Fibroblast of skin of right quadriceps (primary cell): ENCODE data around the gene ULK3.
A peak's percentile ranks its signal among the peaks of the same experiment; 100 is the strongest.

ENCODE experiments used
- DNase-seq: peaks from one replicate; pipeline ENCODE4 v3.0.0-alpha.2; 2013

Gene ULK3

DNA sequence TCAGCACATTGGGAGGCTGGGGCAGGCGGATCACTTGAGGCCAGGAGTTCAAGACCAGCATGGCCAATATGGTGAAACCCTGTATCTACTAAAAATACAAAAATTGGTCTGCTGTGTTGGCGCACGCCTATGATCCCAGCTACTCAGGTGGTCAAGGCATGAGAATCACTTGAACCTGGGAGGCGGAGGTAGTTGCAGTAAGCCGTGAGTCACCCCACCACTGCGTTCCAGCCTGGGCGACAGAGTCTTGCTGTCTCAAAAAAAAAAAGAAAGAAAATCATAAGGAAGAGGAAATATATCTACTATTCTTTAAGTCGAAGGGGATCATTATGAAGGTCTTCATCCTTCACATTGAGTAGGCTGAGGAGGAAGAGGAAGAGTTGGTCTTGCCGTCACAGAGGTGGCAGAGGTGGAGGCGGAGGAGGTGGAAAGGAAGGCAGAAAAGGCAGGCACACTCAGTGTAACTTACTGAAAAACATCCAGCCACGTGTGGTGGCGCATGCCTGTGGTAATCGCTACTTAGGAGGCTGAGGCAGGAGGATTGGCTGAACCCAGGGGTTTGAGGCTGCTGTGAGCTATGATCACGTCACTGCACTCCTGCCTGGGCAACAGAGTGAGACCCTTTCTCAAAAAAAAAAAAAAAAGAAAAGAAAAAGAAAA lies 46.9 kb downstream of the ULK3 start:
- no peak for DNase-seq

DNA sequence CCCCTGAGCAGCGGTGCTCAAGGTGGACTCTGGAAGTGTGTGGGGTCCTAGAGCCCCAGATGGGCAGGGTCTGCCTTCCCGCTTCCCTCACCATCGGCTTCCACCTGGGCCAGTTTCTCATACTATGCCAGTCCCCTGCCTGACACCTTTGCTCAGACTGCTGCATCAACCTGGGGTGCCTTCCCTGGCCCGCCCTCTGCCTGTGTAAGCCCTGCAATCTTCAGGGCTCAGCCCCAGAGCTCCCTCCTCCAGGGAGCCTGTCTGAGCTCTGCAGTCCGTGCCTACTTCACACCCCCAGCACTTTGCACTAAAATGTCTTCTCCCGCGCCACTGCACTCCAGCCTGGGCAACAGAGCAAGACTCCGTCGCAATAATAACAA lies 48.0 kb downstream of the ULK3 start:
- no peak for DNase-seq

DNA sequence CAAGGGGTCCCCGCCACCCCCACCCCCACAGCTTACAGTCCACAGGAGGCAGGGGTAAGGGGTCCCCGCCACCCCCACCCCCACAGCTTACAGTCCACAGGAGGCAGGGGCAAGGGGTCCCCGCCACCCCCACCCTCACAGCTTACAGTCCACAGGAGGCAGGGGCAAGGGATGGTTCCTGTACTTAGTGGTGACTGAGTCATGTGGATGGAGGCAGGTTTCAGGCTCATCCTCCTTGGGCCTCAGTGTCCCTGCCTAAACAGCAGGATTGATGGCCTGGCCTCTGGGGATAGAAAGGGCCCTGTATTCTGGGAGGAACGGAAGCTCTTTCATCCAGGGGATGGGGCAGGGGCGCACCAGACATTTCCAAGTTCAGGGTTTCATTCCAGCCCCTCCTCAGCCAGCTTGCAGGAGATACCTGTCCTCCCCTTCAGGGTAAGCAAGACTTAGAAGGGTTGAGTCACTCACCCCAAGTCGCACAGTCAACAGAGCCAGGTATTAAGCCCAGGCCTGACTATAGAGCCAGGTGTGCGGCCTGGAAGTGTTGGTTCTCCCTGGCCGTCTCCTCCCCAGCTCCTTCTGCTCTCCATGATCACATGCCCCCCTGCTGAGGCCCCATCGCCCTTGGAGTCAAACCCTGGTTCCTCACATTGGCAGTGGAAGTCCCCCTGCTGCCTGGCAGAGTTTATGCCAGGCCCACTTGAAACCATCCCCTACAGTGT lies 48.5 kb downstream of the ULK3 start:
- DNase-seq = no peak

DNA sequence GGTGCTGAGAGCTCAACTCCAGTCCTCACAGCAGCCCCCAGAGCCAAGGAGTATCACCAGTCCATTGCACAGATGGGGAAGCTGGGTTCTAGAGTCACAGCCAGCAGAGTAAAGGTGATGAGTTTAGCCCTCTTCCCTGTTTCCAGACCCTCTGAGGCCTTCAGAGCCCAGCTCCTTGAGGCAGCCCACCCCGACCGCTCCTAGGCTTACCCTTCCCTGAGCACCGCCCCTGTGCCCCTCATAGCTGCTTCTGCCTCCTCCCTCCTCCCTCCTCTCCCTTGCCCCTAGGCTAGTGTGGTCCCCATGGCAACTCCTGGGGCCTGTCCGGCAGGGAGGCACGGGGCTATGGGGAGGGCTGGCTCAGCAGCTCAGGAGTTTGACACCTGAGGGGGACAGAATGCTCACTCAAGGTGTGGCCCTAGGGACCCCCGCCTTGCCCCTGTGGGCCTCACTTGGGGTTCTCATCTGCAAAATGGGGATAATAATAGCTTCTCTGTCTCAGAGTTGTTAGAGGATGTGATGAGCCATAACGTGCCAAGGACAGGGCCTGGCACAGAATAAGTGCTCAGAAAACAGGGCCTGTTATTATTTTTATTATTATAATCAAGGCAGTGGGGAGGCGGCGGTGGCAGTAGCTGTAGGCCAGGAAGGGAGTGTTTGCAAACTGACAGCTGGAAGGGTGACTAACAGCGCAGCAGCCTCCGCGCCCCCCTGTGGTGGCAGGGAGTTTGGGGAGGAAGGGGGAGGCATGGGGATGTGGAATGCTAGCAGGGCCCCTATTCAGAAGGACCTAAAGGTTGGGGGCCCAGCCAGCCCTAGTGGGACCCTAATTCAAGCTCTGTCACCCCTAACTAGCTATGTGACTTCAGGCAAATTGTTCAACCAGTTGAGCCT lies 49.6 kb downstream of the ULK3 start:
- DNase-seq = no peak

DNA sequence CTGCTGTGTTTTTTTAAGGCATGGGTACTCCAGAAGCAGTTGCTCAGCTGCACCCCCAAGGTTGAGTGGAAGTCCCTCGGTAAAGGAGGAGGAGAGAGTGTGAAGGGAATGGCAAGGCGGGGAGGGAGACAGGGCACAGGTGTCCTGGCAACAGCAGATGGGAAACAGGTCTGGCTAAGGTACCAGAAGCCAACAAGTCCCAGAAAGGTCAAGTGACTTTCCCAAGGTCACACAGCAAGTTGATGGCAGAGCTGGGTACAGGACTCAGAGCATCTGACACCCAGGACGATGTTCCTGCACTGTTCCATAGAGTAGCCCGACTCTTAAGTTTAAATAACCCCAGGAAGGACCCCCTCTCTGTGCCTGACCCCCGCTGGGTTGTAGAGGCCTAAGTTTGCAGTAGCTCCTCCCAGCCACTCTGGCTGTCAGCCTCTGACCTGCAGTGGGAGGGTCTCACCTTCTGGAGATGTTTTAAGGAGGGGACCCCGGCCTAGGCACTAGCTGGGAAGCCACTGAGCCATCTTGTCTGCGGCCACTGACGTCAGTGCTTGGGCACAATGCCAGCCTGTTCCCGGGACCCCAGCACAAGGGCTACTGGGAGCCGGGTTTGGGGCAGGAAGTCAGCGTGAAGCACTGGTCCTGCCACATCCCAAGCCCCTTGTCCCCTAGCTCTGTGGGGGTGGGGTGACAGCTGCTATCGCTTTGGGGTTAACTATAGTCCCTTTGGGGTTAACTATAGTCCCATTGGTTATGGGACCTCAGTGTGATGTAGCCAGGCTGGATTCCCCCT lies 50.5 kb downstream of the ULK3 start:
- DNase-seq = no peak

DNA sequence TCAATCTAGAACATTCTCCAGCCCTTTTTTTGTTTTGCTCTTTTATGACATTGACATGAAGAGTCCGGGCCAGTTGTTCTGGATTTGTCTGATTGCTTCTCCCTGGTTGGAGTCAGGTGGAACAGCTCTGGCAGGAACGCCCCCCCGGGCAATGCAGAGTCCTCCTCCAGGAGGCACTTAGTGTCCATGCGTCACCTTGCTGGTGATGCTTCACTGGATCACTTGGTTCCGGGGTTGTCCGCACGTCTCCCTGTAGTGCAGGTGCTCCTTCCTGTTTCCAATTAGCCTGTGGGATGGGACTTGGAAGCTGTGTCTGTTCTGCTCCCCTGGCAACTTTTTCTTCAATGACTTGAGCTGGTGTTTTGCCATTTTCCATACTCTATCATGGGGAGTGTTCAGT lies 51.3 kb downstream of the ULK3 start:
- DNase-seq = no peak

DNA sequence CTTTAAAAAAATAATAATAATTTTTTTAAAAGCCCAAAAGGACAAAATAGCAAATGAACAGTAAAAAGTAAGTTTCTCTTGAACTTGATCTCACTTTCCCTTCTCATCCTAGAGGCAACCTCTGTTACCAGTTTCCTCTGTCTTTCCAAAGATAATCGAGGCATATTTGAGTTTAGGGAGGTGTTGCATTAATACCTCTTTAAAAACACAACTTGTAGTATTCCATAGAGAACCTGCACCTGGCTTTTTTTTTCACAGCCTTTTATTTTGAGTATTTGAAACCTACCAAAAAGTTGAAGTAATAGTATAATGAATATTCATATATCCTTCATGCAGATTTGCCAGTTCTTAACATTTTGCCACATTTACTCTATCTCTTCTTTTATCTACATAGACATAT lies 51.9 kb downstream of the ULK3 start:
- no peak for DNase-seq

DNA sequence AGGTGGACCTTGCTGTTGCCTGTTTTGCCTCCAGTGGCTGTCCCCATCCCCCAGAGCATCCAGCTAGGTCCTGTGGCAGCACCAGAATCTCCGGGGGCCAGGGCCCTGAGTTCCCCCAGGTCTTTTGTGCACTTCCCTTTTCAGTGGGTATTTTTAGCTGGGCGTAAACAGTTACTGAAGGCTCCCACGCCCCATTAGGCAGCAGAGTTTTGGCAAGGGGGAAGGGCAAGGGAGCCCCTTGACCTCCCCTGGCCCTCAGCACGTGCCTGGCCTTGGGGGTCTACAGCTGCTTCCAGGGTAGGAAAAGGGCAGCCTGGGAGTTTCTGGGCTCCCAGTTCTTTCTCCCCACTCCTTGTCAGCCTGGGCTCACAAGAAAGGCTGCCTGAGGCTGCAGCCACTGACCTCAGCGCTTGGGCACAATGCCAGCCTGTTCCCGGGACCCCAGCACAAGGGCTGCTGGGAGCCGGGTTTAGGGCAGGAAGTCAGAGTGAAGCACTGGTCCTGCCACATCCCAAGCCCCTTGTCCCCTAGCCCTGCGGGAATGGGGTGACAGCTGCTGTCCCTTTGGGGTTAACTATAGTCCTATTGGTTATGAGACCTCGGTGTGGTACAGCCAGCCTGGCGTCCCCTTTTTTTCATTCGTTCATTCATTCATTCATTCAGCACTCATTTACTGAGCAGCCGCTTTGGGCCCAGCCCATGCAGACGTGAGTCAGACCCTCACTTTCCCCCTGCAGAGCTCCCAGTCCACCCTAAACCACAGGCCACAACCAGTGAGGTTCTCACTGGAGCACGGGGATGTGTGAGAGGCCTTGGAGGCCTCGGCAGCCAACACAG lies 52.7 kb downstream of the ULK3 start:
- DNase-seq = peak; percentile 75

DNA sequence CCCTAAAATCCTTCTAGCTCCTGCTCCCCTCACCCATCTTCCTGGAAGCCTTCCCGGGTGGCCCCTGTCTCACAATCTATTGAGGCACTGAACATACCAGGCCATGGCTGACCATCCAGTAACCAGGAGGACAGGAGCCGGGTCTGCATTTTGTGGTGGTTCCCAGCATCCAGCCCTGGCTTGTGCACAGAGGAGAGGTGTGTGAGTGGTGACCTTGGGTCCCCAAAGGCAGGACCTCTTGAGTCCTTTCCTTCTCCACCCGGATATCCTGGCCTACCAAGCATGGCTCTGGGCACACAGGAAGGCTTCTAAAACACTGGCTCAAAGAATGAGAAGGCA lies 53.2 kb downstream of the ULK3 start:
- no peak for DNase-seq

DNA sequence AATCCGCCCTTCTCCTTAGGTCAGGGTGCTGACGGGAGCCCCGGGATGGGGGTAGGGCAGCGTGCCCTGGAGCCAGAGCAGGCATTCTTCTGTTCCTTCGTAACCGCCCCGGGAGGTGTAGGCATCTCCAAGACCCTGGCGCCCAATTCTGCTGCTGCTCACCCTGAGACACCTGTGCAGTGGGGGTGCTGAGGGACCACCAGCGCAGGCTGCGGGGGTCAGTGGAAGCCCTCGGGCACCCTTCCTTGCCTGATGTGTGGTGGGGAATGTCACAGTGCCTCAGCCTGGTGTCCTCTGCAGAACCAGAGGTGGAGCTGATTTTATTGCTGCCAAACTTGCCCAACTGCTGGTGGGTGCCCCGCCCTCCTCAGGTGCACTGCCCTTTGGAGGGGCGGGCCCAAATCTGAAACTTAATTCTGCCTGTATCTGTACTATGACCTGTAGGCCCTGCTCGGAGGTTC lies 53.8 kb downstream of the ULK3 start:
- no peak for DNase-seq

DNA sequence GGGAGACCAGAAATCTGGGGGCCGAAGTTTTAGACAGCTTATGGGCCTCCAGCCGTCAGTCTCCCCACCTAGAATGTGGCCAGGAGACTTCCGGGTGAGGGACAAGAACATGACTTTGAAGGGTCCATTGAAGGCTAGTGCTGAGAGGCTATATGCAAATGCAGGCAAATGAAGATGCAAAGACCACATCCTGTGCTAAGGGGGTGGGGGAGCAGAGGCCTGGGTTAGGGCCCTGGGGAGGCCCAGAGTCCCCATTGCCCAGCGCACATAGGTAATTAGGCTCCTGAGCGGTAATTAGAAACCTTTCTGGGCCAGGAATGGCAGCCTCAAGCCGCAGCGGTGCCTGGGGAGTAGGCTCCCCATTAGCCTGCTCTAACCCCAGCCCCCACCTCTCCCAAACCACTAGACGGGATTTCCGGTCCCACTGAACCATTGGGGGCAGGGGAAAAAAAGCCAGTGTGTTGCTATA lies 54.2 kb downstream of the ULK3 start:
- no peak for DNase-seq

DNA sequence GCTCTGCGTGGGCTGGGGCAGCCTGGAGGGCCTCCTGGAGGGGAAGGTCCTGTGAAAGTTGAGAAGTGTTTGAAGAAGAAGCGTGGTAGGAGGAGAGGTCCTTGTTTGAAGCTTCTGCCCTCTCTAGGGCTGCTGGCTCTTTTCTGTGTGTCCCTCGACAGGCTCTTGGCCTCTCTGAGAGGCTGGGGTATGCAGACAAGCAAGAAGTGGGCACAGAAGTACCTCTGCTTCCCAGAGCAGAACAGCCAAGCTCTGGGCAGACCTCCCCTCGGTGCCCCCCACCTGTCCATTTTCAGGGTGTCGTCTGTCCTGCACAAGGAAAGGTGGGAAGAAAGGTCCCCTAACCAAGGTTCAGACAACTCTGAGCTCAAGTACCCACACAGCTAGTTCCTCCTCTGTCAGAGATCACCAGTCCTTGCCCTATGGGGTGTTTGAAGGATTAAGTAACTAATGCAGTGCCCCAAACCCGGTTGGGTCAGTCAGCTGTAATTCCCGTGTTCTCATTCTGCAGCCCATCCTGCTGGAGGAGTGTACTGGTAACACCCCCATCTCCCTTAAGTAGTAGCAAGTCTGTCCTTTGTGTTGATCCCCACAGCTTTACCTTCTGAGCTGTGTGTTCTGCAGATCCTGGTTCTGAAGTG lies 54.8 kb downstream of the ULK3 start:
- DNase-seq = no peak

DNA sequence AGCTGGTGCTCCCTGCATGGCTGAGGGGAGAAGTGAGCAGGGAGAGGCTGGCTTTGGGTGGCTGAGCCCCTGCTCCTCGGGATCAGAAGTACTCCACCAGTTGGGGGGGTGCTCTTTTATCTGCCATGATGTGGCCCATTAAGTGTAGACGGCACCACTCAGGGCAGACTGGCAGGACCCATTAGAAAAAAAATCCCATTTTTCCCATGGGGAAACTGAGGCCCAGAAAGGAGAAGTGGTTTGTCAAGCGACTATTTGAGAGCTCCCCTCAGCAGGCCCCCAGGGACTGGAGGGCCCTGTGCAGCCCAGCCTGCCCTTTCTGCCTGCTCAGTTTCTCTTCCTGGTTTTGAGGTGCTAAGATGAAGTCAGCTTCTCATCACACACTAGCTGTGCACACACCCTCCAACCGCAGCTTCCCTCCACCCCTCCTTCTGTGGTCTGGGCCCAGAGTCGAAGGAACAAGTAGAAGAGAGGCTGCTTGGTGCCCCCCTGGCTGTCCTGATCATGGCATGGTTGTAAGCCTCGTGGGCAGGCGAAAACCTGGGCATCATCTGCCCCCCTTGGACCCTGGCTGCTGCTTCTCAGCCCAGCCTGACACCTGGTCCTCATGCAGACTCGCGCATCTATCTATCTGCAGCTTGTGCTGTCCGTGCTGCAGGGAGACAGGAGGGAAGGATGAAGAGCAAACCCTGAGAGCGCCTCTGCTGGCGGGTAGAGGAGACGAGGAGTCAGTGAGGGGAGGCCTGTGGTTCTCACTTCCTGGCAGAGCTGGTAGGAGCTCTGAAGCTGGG lies 55.5 kb downstream of the ULK3 start:
- peak; percentile 68 for DNase-seq

DNA sequence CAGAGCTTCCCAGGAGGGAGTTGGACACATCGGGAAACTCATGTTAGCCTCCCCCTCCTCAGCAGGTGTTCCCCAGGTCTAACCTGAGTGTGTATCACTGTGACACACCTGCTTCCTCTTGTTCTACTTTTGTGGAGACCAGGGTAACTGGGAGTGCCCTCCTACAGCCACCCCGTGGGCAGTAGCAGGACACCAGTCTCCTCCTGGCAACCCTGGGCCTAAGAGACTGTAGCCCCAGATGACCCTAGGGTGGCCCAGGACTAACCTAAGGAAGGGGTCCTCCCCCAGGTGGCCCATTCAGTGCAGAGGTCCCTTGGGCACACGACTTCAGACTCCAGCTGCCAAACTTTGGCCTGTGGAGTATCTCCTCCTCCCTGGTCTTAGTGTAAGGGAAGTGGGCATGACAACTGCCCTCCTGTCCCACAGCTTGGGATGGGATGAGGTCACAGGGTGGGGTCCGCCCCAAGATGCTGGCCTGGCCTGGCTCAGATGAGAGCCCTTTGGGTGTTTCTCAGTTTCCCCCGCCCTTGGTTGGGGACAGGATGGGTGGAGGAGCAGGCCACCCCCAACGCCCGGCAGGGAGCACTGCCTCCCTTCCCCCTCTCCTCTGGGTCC lies 56.3 kb downstream of the ULK3 start:
- no peak for DNase-seq
